Panc1 (cell line): ENCODE measurements around the gene PABPN1. TPM values are rescaled to one million over a fixed set of nuclear protein-coding genes. Genes with fewer than 3 reads are reported as not detected.

Experiments used
- ATAC-seq: fragments of 200-7000 bp; cut with Tn5 transposase; 2 replicates; pipeline ENCODE4 v1.9.1; 2020; ENCODE audit warnings: mild to moderate bottlenecking, moderate library complexity
- BruUV-seq: library from RNA; stranded (reverse); fragments of 400-500 nt; replicated peaks from 2 replicates; lab custom pipeline; 2021; lab: Mats Ljungman, UMichigan
- CTCF ChIA-PET: fragments of 300-600 bp; sonication (Branson Sonifier 250); formaldehyde crosslinking; loops from one replicate; lab custom pipeline; 2022; ENCODE audit warnings: antibody characterized with exemption; lab: Charles Lee
- POLR2A ChIA-PET: fragments of 300-600 bp; sonication (Branson Sonifier 250); formaldehyde crosslinking; loops from one replicate; lab custom pipeline; 2022; ENCODE audit warnings: antibody characterized with exemption; lab: Charles Lee
- DNase-seq: peaks from one replicate; pipeline ENCODE4 v3.0.0-alpha.2; 2010; ENCODE audit warnings: low read depth, low spot score
- H3K27ac ChIP-seq: 2 replicates; pipeline ENCODE4 v1.5.1; 2011; ENCODE audit warnings: mild to moderate bottlenecking, low read length, inconsistent platforms
- H3K27me3 ChIP-seq: fragments of 200-500 bp; sonication (Bioruptor generic); 2 replicates; pipeline ENCODE4 v1.6.0; 2014; ENCODE audit warnings: low read length, inconsistent platforms; ENCODE audit not compliant: control insufficient read depth, insufficient read depth
- H3K36me3 ChIP-seq: fragments of 200-500 bp; sonication (Bioruptor generic); 2 replicates; pipeline ENCODE4 v1.5.1; 2014; ENCODE audit warnings: inconsistent platforms, mild to moderate bottlenecking, low read length, moderate library complexity; ENCODE audit not compliant: control insufficient read depth, insufficient read depth
- H3K4me1 ChIP-seq: 2 replicates; pipeline ENCODE4 v1.5.1; 2011; ENCODE audit warnings: inconsistent platforms, mild to moderate bottlenecking, low read length, moderate library complexity; ENCODE audit not compliant: control insufficient read depth, insufficient read depth
- H3K4me3 ChIP-seq, 2 experiments: 2 replicates each; pipeline ENCODE4 v1.5.1; 2011 to 2012; ENCODE audit warnings: low read depth in 2 of 2, low read length in 2 of 2, mild to moderate bottlenecking in 2 of 2, inconsistent platforms in 1 of 2, moderate library complexity in 1 of 2
- H3K9me3 ChIP-seq: fragments of 200-500 bp; sonication (Bioruptor generic); 2 replicates; pipeline ENCODE4 v1.5.1; 2014; ENCODE audit warnings: low read depth, mild to moderate bottlenecking, inconsistent platforms, low read length, moderate library complexity; ENCODE audit not compliant: control insufficient read depth, insufficient read depth
- CTCF ChIP-seq: fragments of 450-650 bp; IDR thresholded peaks from 2 replicates; pipeline ENCODE4 v1.5.1; 2017; ENCODE audit warnings: mild to moderate bottlenecking
- POLR2AphosphoS5 ChIP-seq: IDR thresholded peaks from 2 replicates; pipeline ENCODE4 v1.6.1; 2012; ENCODE audit warnings: mild to moderate bottlenecking, low read depth, low read length, moderate library complexity
- REST ChIP-seq, 2 experiments: IDR thresholded peaks; 2 replicates each; pipeline ENCODE4 v1.6.1; 2011 to 2012; ENCODE audit warnings: low read depth in 2 of 2, control low read depth in 1 of 2, low read length in 1 of 2, mild to moderate bottlenecking in 1 of 2, moderate library complexity in 1 of 2; ENCODE audit not compliant: insufficient read depth in 1 of 2
- SIN3A ChIP-seq: IDR thresholded peaks from 2 replicates; pipeline ENCODE4 v1.6.1; 2012; ENCODE audit warnings: low read depth, mild to moderate bottlenecking, low read length, moderate library complexity, borderline replicate concordance; ENCODE audit not compliant: insufficient read depth
- TCF7L2 ChIP-seq: IDR thresholded peaks from 2 replicates; pipeline ENCODE4 v1.6.1; 2011; ENCODE audit warnings: mild to moderate bottlenecking, low read depth, low read length, inconsistent platforms
- in situ Hi-C: cut with HindIII; loops from 2 replicates; pipeline ENCODE4 v1.10.0; 2016; ENCODE audit warnings: low sequenced_read_pairs, low pct_unique_long_range_greater_than_20kb
- intact Hi-C: fragments of 100-400 bp; cut with micrococcal nuclease; formaldehyde crosslinking; loops from one replicate; pipeline ENCODE4 v1.10.0; 2022; ENCODE audit not compliant: unreplicated experiment
- total RNA-seq: library from RNA; stranded (reverse); gene quantifications from one replicate; pipeline ENCODE4 v1.2.1, GENCODE V29; 2021; ENCODE audit not compliant: unreplicated experiment

PABPN1 gene
- total RNA-seq, 1 experiment from 2014 or later, result 159 TPM

DNA sequence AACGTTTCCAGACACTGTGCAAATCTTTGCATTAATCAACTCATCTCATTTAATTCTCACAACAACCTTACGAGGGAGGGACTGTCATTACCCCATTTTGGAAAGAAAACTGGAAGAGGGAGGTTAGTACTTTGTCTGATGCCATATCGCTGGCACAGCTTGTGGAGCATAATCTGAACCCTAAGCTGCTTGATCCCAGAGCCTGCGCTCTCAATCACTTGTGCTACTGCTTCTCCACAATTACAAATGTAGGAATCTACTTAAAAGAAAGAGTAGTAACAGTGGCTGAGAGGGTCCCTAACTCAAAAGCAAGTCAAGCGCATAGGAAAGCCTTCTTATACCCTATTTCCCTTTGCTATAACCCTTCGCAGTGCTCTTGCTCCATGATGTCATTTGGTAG is 40.5 kb downstream of the PABPN1 start:
- no peak for DNase-seq
- POLR2A ChIA-PET, result interaction anchor here (0.6 kb wide), 1 partner anchor 427 kb away, joined by 6 read pairs; no protein-coding TSS in a partner anchor
- H3K27ac ChIP-seq, result no peak overlapping the region
- no peaks in the 10 kb centered on the region for H3K36me3 ChIP-seq
- no peak for ATAC-seq
- intact Hi-C loops, result no loop called here
- no peak for TF ChIP-seq POLR2AphosphoS5
- TF ChIP-seq CTCF, result no peak
- TF ChIP-seq REST (IDR thresholded peaks at IDR 0.05; ENCODE audit: insufficient read depth in 1 of 2, low read depth in 2 of 2, low read length in 1 of 2), result no peak
- no peak for TF ChIP-seq SIN3A
- no peak for TF ChIP-seq TCF7L2
- in situ Hi-C loops, result no loop called here
- no peaks in the 10 kb centered on the region for H3K4me1 ChIP-seq
- H3K9me3 ChIP-seq, result no peaks in the 10 kb centered on the region
- H3K4me3 ChIP-seq, result no peak overlapping the region
- CTCF ChIA-PET, result interaction anchor here (1.0 to 1.5 kb wide), 2 partner anchors 18 to 55 kb away, joined by 3 to 7 read pairs; partner anchors contain the start of gene BCL2L2
- no peaks in the 10 kb centered on the region; the same call in 1 of the 2 replicates for H3K27me3 ChIP-seq
- no TSS peak for BruUV-seq

GRCh38 chr14:23362200-23362599 is 40.9 kb downstream of the PABPN1 start:
- Histone ChIP-seq H3K27me3 (no peaks in the 10 kb centered on the region; the same call in 1 of the 2 replicates), H3K9me3 (no peaks in the 10 kb centered on the region), H3K27ac (no peak overlapping the region), H3K4me3 (no peak overlapping the region), H3K4me1 (no peaks in the 10 kb centered on the region), H3K36me3 (no peaks in the 10 kb centered on the region)
- TF ChIP-seq SIN3A (no peak), REST (IDR thresholded peaks at IDR 0.05; ENCODE audit: insufficient read depth in 1 of 2, low read depth in 2 of 2, low read length in 1 of 2) (no peak), POLR2AphosphoS5 (no peak), TCF7L2 (no peak), CTCF (no peak; the same call in 1 of the 2 replicates)
- ATAC-seq (no peak), DNase-seq (no peak)
- intact Hi-C loops (no loop called here), in situ Hi-C loops (no loop called here)
- POLR2A ChIA-PET, result interaction anchor here (0.6 kb wide), 1 partner anchor 427 kb away, joined by 6 read pairs; no protein-coding TSS in a partner anchor
- CTCF ChIA-PET, result interaction anchor here (1.0 kb wide), 1 partner anchor 55 kb away, joined by 3 read pairs; the partner anchor contains the start of gene BCL2L2
- BruUV-seq, result no TSS peak
